ENCODE measurements around the gene UBE2Q2.
"Not testable (repeated sequence)": the region's sequence is repeated elsewhere in the genome, so short reads cannot be mapped to it uniquely, and the experiment has no call there.

UBE2Q2 gene

DNA sequence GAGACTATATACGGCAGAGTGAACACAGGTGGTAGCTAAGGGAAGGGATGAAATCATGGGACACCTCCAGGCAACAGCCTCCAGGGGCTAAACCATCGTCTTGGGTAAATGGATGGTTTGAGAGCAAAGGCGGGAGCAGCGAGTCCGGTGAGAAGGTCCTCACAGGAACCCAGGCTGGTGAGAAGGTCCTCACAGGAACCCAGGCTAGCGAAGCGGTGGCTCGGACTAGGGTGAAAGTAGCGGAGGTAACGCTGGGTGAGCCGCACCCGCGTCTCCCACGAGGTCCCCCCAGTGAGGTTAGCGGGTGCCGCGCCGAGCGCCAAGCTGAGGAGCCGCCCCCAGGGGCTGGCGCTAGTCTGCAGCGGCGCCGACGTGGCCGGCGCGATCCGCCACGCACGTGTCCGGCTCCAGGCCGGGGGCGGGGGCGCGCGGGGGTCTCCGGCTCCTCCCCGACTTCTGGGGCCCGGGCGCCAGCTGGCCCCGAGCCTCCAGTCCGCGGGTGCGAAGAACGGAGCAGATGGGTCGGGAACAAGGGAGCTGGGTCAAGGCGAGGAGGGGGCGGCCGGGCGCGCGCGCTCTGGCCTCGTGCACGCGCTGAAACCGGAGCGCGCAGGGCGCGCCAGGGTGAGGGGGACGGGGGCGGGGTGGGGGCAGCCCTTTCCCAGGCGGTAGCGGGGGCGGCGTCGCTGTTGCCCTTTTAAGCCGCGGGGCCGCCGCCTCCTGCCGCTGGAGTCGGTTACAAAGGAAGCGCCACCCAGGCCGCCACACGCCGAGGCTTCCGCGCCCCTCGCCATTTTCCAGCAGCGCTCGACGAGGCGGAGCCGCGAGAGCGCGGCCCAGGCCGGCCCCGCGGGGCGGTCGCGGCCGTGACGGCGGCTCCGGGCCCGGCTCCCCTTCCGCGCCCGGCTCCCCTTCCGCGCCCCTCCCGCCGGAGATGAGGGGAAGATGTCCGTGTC lies at the start of gene UBE2Q2:
Gene UBE2Q2, plus strand, starts transcription at position 726 of the 956 bp plus-strand sequence. Its CDS starts 220 bp downstream, at position 946.
- peak; percentile 68 for DNase-seq

- DNase-seq = no peak
Observed at GRCh38 chr15:75796321-75796720, 46.9 kb upstream of the UBE2Q2 start.

GRCh38 chr15:75797146-75797545 lies 46.1 kb upstream of the UBE2Q2 start:
- DNase-seq = not testable (repeated sequence)

GRCh38 chr15:75799190-75799589 lies 44.1 kb upstream of the UBE2Q2 start:
- DNase-seq = no peak

- DNase-seq = not testable (repeated sequence)
Observed at GRCh38 chr15:75800409-75800808, 42.8 kb upstream of the UBE2Q2 start.

- peak; percentile 68 for DNase-seq
Observed at GRCh38 chr15:75801859-75802593, 41.2 kb upstream of the UBE2Q2 start.

GRCh38 chr15:75807486-75807885 lies 35.8 kb upstream of the UBE2Q2 start:
- peak; percentile 25 for DNase-seq

DNA sequence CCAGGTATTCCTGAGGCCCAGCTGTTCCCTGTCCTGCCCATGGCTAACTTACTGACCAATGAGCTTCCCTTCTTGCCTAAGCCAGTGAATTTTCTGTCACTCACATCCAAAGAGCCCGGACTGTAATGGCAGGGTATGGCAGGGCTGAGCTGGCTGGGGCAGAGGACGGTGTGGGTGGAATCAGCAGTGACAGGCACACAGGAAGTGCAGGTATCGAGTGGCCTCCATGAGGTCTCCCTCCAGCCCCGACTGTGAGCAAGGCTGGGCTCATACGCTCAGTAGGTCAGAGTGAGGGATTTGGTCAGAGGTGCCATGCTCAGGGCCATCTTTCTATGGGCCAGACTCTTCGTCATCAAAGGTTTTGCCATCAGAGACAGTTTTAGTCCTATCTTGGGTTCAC lies 35.2 kb upstream of the UBE2Q2 start:
- DNase-seq = not testable (repeated sequence)

GRCh38 chr15:75808563-75808962 lies 34.7 kb upstream of the UBE2Q2 start:
- DNase-seq = no peak

GRCh38 chr15:75809986-75810750 lies 33.1 kb upstream of the UBE2Q2 start:
- peak; percentile 39 for DNase-seq

DNA sequence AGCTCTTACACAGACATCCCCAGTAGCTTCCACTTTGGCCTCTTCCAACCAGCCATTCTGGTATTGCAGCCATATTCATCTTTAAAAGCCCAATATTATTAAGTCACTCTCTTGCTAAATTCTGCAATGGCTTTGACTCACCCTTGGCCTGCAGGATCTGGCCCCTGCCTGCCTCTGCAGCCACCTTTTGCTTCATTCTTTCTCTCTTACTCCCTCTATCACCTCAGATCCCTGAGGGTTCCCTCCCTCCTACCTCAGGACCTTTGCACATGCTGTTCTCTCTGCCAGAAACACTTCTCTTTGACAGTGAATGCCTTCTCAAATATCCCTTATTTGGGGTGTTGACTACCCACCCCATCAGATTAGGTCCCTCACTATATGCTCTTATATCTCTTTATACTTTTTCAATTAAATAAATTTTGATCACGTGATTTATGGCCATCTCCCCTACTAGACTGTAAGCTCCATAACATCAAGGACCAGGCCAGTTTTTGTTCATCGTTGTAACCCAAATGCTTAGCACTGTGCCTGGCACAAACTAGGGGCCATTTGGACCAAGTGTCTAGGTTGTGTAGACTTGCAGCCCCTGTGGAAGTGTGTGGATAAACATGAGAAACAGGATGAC lies 32.3 kb upstream of the UBE2Q2 start:
- DNase-seq = no peak

DNA sequence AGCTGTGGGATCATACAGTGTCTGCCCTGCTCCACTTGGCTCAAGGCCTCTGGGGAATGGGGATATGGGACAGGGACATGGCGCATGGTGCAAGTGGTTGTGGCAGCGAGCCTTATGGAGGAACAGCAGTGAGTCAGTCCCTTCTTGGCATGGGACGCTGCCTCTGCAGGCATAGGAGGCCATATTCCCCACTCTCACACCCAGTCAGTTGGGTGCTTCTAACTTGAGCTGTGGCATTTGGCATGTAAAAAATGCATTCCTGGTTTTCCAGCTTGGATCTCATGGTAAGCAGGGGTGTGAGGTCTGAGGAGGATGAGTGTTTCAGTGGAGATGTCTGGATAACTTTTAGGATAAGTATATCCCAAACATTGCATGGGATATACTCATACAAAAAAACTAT lies 31.6 kb upstream of the UBE2Q2 start:
- peak; percentile 49 for DNase-seq

DNA sequence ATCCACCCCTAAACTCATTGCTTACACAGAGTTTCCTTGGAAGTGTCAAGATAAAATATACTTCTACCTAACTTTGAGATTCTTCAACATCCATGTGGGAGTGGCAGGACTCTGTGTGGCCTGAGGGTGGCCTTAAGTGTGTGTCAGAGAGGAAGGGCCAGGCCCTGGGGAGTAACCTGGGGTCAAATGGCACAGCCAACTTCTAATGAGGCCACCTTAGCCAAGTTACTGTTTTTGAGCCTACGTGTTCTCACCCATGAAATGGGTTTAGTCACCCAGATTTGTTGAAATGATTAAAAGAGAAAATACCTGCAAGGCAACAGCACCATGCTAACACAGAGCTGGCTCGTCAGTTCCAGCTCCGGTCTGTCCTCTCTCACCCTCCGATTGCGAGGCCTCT lies 28.5 kb upstream of the UBE2Q2 start:
- DNase-seq = no peak

GRCh38 chr15:75815811-75816719 lies 27.2 kb upstream of the UBE2Q2 start:
- DNase-seq = no peak

GRCh38 chr15:75817138-75817935 lies 25.9 kb upstream of the UBE2Q2 start:
- no peak for DNase-seq

DNA sequence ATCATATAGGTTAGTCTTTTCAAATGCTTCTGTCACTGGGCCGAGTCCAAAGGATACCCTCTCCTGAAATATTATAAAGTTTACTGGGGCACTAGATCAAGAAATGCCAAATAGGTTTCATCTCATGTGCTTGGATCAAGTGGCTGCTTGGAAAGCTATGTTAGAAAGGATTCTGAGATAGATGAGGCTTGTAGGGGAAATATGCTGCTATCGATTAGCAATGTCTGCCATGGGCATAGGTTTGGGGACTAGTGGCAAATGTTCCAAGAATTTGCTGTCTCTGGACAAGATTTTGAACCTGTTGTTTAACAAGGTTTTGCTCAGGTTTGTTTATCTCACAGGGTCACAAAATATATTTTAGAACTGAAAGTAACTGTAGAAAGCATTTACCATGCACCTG lies 23.0 kb upstream of the UBE2Q2 start:
- DNase-seq = no peak

DNA sequence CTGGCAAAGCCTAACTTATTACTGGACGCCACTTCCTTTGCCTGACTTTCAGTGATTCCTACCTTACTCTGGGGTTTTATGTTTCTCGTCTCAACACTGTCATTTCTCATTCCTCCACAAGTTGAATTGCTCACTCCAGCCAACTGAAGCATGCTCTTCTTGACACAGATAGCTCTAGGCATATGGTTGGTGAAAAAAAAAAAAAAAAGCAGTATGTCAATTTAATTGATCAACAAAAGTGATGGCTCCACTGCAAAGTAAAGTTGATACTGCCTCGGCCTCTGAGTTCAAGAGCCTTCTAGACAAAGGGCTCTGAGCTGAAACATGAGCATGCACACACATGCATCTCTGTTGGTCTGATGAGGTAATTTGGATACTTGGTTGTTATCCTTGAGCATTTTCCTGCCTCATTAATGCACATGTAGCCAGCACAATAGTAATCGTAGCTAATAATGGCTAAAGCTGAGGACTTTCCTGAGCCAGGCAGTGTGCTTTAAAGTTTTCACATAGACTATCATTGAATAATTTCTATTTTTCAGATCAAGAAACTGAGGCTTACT lies 21.4 kb upstream of the UBE2Q2 start:
- no peak for DNase-seq

- DNase-seq = no peak
Observed at GRCh38 chr15:75822685-75823278, 20.5 kb upstream of the UBE2Q2 start.

- DNase-seq = no peak
Observed at GRCh38 chr15:75823860-75824613, 19.2 kb upstream of the UBE2Q2 start.

Measured in fibroblast of upper back skin (primary cell).